ENCODE measurements around the gene CCDC40. TPM values are rescaled to one million over a fixed set of nuclear protein-coding genes. Genes with fewer than 3 reads are reported as not detected.

Gene CCDC40
- total and polyA plus RNA-seq, 8 donors = 0.61 to 56.2 (median 3.8) TPM

- Histone ChIP-seq H3K36me3 (peaks cover 0 to 32% (median 23%) of the 10 kb centered on the region in 4 donors), H3K4me3 (no peak overlapping the region), H3K27ac (no peak overlapping the region), H3K4me1 (no peaks in the 10 kb centered on the region), H3K9me3 (peaks cover 0 to 3% (median 0%) of the 10 kb centered on the region in 4 donors), H3K27me3 (peaks cover 0 to 8% (median 0%) of the 10 kb centered on the region in 3 donors)
- intact Hi-C loops (cut with DNase I; ENCODE audit: low total_unique reads) = no loop called here
- no peak for DNase-seq
- TF ChIP-seq POLR2AphosphoS5 (IDR thresholded peaks at IDR 0.05) = no peak
- TF ChIP-seq POLR2A (IDR thresholded peaks at IDR 0.05) = no peak
- 84 to 92% (median 91%) methylated on average over 22 to 24 of the region's 24 CpGs for WGBS, 5 donors
Observed at GRCh38 chr17:80119271-80119791, 82.9 kb downstream of the CCDC40 start.

- Histone ChIP-seq H3K27me3 (peaks cover 0 to 13% (median 0%) of the 10 kb centered on the region in 3 donors), H3K9me3 (peaks cover 0 to 3% (median 0%) of the 10 kb centered on the region in 4 donors), H3K4me1 (no peaks in the 10 kb centered on the region), H3K27ac (no peak overlapping the region), H3K36me3 (peaks cover 0 to 32% (median 20%) of the 10 kb centered on the region in 4 donors), H3K4me3 (no peak overlapping the region)
- intact Hi-C loops (cut with DNase I; ENCODE audit: low total_unique reads) = no loop called here
- TF ChIP-seq, protein P1, sequence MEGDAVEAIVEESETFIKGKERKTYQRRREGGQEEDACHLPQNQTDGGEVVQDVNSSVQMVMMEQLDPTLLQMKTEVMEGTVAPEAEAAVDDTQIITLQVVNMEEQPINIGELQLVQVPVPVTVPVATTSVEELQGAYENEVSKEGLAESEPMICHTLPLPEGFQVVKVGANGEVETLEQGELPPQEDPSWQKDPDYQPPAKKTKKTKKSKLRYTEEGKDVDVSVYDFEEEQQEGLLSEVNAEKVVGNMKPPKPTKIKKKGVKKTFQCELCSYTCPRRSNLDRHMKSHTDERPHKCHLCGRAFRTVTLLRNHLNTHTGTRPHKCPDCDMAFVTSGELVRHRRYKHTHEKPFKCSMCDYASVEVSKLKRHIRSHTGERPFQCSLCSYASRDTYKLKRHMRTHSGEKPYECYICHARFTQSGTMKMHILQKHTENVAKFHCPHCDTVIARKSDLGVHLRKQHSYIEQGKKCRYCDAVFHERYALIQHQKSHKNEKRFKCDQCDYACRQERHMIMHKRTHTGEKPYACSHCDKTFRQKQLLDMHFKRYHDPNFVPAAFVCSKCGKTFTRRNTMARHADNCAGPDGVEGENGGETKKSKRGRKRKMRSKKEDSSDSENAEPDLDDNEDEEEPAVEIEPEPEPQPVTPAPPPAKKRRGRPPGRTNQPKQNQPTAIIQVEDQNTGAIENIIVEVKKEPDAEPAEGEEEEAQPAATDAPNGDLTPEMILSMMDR (IDR thresholded peaks at IDR 0.05) = no peak
- no peak for TF ChIP-seq POLR2AphosphoS5 (IDR thresholded peaks at IDR 0.05)
- TF ChIP-seq POLR2A (IDR thresholded peaks at IDR 0.05) = no peak
- no peak for TF ChIP-seq EP300 (IDR thresholded peaks at IDR 0.05)
- no peak for DNase-seq
- 80 to 85% (median 83%) methylated on average over 9 of the region's 9 CpGs for WGBS, 5 donors
Observed at GRCh38 chr17:80119839-80120238, 83.4 kb downstream of the CCDC40 start.

GRCh38 chr17:80122026-80122575 lies 85.7 kb downstream of the CCDC40 start:
- DNase-seq = peak in 1 of 2 donors; percentile 3

GRCh38 chr17:80122926-80123505 lies 86.6 kb downstream of the CCDC40 start:
- intact Hi-C loops (cut with DNase I; ENCODE audit: low total_unique reads) = no loop called here
- Histone ChIP-seq H3K27ac (no peak overlapping the region), H3K4me3 (no peak overlapping the region), H3K27me3 (peaks cover 0 to 27% (median 0%) of the 10 kb centered on the region in 3 donors), H3K36me3 (peaks cover 0 to 18% (median 14%) of the 10 kb centered on the region in 4 donors), H3K9me3 (no peaks in the 10 kb centered on the region), H3K4me1 (no peaks in the 10 kb centered on the region)
- WGBS, 5 donors = 85 to 90% (median 87%) methylated on average over 6 of the region's 6 CpGs
- TF ChIP-seq EP300 (IDR thresholded peaks at IDR 0.05) (no peak), POLR2AphosphoS5 (IDR thresholded peaks at IDR 0.05) (no peak), POLR2A (IDR thresholded peaks at IDR 0.05) (no peak)
- TF ChIP-seq, protein P1 (IDR thresholded peaks at IDR 0.05) = no peak
- DNase-seq = peak in 1 of 2 donors; percentile 2

More at GRCh38 chr17:80122026-80122575, 85.7 kb downstream of the CCDC40 start:
- Histone ChIP-seq H3K27me3 (peaks cover 0 to 27% (median 0%) of the 10 kb centered on the region in 3 donors), H3K36me3 (peaks cover 0 to 27% (median 17%) of the 10 kb centered on the region in 4 donors), H3K9me3 (no peaks in the 10 kb centered on the region), H3K4me1 (no peaks in the 10 kb centered on the region), H3K27ac (no peak overlapping the region), H3K4me3 (no peak overlapping the region)
- no peak for TF ChIP-seq POLR2A (IDR thresholded peaks at IDR 0.05)
- TF ChIP-seq POLR2AphosphoS5 (IDR thresholded peaks at IDR 0.05) = no peak
- no peak for TF ChIP-seq EP300 (IDR thresholded peaks at IDR 0.05)
- TF ChIP-seq, protein P1 (IDR thresholded peaks at IDR 0.05) = no peak
- intact Hi-C loops (cut with DNase I; ENCODE audit: low total_unique reads) = no loop called here
- 85 to 92% (median 87%) methylated on average over 15 to 17 of the region's 17 CpGs for WGBS, 5 donors

Measured in stomach (tissue), 9 donors.